Pulmonary artery endothelial cell (primary cell): ENCODE measurements around the gene RRAGC. TPM values are rescaled to one million over a fixed set of nuclear protein-coding genes. Genes with fewer than 3 reads are reported as not detected.
"Not testable (repeated sequence)": the region's sequence is repeated elsewhere in the genome, so short reads cannot be mapped to it uniquely, and the experiment has no call there.

ENCODE experiments used
- DNase-seq: peaks from one replicate; pipeline ENCODE4 v3.0.0-alpha.2; 2011; ENCODE audit warnings: low read depth, low spot score
- total RNA-seq: library from RNA; depleted of rRNA; stranded (reverse); fragments of >200 nt; gene quantifications from 2 replicates; pipeline ENCODE4 v1.2.3, GENCODE V29; 2014

Gene RRAGC
- total RNA-seq, 1 donor from 2014 or later = 17.1 TPM

DNA sequence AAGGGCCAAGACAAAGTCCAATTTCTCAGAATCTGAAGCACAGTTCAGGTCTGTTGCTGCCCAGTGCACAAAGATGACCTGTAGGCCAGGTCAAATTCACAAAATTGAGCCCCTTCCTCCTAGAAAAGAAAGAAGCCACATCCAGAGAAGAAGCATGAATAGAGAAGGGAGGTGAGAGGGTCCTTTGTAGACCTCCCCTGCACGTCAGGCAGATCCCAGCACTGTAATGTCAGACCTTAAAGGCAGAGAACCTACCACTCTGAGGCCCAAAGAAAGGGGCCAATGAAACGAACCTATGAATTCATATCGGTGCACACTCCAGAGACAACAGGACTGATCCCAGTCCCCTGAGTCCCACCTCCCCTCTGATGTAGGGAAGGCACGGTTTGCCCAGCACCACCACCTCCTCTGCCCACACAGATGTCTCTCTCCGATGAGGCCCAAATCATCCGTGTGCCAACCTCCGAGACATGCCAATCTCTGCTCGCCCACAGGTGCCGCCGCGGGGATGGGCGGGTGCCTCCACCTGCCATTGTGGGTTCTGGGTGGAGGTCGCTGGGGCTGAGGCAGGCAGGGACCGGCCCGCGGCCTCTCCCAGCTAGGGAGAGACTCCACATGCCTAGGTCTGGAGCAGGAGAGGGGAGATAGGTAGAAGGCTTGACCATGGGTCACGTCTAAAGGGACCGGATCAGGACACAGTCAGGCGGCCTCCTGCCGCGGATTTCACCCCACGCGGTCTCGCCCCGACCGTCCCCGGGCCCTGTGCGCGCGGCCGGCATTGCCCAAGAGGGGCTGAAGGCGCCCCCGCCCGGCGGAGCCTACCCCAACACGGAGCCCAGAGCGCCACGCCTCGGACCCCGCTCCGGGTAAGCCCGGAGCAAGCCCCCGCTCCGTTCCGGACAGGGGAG lies 42.1 kb downstream of the RRAGC start:
- DNase-seq = no peak

- no peak for DNase-seq
Observed at GRCh38 chr1:38815903-38816627, 43.5 kb downstream of the RRAGC start.

GRCh38 chr1:38814984-38815464 lies 44.5 kb downstream of the RRAGC start:
- DNase-seq = no peak

GRCh38 chr1:38814444-38814983 lies 45.1 kb downstream of the RRAGC start:
- no peak for DNase-seq

DNA sequence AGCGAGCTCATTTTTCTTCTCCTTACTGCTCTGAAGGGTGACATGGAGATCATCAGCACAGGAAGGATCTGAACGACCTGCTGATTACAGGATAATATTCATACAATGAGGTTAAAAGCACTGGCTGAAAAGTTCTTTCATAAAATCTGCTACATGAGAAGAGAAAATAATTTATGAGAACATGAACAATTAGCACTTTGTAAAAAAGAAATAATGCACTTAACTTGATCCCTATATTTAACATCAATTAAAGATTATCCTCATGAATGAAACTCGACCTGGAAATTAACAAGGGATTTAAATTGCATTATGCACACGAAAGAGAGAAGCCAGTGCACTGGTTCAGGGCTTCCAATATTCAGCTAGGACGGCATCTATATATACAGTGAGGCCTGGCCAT lies 46.6 kb downstream of the RRAGC start:
- DNase-seq = no peak

DNA sequence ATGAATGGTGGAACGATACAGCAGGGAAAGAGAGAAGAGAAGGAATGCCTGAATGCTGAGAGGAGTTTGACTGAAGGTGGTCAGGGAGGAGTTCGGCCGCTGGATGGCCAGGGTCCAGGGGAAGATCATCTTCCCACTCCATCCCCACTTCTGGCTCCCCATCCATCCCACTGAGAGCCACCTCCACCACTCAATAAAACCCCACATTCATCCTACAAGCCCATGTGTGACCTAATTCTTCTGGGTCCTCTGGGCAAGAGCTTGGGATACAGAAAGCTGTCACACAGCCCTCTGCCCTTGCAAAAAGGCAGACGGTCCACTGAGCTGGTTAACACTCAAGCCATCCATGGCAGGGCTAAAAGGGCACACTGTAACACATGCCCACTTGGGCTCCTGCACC lies 48.1 kb downstream of the RRAGC start:
- not testable (repeated sequence) for DNase-seq

DNA sequence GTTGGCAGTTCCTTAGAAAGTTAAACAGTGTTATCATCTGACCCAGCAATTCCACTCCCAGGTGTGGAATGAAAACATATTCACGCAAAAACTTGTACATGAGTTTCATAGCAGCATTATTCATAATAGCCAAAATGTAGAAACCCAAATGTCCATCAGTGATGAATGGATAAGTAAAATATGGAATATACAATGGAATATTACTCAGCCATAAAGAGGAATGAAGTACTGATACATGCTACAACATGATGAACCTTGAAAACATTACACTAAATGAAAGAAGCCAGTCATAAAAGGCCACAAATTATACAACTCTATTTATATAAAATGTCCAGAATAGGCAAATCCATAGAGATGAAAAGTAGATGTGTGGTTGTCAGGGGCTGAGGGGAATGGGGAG lies 53.5 kb downstream of the RRAGC start:
- no peak for DNase-seq

- no peak for DNase-seq
Observed at GRCh38 chr1:38805036-38805435, 54.5 kb downstream of the RRAGC start.

DNA sequence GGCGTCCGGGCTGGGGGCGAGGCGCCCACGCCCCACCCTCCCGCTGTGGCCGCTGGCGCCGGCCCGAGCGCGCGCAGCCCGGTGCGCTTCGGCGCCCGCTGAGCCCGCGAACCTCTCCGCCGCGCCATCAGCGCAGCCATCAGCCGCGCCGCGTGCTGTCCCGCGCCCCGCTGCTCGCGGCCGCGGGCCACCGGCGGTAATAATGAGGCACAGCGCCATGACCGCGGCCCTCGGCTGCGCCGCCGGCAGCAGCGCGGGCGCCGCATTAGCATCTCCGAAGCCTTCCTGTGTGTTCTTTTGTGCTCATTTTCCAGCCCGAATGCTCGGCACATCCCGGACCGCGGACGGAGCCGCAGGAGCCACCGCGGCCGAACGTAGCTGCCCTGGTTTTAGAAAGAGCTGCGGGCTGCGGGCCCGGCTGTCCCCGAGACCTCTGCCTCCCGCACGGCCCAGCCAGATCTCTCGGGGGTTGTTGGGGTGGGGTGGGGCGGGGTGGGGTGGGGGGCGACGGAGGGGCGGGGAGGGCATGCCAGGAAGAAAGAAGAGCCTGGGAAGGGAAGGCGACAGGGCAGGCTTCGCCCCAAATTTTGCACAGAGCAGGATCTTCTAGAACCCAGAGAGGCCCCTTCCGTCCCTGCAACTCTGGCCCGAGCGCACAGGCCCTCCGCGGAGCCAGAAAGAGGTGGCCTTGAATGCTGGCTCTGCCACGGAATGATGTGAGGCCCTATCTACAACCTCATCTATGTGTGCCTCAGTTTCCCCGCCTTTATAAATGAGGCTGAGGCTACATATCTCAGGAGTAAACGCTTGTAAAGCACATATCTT lies 55.3 kb downstream of the RRAGC start:
- no peak for DNase-seq

DNA sequence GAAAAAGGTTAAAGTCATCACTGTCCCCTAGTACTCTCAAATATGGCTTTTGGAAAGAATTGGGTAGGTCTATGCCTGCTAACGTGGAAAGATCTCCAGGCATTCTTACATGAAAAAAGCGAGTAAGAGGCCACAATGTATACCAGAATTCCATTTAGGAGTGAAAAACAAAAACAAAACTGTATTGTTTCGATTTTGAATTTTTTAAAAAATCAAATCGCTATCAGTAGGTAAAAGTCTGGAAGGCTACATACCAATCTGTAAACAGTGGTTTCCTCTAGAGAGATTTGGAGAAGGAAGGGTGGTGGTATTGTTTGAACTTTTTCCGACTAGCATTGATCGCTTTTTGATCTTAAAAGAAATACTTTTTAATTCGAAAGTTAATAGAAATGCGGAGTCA lies 55.9 kb downstream of the RRAGC start:
- no peak for DNase-seq

DNA sequence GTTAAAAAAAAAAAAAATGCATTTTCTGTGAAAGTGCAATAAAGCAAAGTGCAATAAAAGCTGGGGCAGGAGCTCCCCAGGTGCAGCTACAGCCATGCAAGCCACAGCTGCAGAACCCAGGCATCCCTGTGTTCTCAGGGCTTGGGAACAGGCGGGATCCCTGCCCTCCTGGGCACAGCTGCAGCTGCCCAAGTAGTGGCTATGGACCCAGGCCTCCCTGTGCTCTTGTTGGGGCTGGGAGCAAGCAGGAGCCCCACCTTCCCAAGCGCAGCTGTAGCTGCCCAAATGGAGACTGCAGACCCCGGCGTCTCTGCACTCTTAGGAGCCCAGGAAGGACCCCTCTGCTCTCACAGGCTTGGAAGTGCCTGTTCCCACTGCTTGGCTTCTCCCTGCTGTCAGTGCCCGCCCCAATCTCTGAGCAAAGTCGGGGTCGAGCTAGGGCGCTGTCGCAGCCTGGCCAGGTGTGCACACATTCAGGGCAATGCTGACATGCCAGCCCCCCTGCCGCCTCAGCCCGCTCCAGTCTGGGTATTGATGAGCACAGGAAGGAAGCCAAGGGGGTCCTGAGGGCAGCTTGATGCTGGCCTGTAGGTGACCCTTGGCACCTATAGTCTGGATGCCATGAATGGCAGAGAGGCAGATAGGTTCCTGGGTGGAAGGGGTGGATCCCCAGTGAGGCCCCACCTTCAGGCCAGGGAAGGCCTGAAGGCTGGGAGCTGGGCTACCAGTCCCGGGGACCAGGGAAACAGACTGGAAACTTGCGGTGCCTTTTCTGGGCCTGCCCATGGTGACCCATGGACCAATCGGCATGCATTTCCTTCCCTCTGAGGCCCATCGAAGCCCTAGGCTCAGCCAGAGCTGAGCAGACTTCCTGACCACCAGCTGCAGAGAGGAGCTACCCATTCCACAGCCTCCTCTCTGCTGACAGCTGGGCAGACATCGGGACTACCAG lies 58.6 kb downstream of the RRAGC start:
- no peak for DNase-seq

GRCh38 chr1:38793299-38793698 lies 66.3 kb downstream of the RRAGC start:
- DNase-seq = no peak

- DNase-seq = no peak
Observed at GRCh38 chr1:38791892-38792291, 67.7 kb downstream of the RRAGC start.

DNA sequence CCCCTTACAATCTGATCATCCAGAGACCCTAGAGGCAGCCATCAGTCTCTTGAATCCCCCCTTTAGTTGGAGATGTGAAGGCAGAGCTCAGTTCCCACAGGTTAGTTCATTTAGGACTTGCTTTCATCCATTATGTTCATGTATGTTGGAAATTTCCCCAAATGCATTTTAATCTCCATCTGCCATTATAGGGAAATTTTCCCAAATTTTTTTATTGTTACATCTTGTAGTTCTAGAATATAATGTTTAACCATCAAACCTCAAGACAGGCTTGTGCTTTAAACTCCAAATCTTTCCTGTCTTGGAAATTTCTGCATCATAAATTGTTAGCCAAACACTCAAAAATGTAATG lies 68.4 kb downstream of the RRAGC start:
- no peak for DNase-seq

DNA sequence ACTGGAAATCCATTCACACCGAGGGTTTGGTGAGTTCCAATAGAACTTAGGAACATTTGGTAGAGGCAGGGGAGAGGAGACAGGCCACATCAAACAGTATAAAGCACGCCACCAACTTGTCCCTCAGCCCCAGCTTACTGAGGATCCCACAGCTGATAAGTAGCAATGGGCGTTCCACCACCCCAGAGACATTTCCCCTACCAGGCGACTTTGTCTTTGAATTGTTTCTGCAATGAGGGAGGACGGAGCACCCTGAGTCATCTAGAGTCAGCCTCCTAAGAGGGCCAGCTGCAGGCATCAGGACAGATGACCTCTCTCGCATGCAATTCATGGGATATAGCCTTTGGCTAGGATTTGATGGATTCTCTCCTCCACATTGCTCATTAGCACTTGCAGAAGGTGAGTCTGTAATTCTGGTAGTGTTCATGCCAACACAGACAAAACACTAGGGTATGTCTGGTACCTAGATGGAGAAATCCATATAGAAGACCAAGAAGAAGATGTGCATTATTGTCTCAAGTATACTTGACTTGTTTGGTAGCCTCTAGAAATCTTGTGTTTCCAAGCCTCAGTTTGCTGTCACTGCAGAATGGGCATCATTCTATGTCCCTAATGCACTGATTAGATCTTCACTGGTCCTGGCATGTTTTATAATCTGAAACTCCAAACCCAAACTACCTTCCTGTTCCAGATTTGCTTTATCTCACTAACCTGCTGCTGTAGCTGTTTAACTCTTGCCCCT lies 69.0 kb downstream of the RRAGC start:
- DNase-seq = no peak

DNA sequence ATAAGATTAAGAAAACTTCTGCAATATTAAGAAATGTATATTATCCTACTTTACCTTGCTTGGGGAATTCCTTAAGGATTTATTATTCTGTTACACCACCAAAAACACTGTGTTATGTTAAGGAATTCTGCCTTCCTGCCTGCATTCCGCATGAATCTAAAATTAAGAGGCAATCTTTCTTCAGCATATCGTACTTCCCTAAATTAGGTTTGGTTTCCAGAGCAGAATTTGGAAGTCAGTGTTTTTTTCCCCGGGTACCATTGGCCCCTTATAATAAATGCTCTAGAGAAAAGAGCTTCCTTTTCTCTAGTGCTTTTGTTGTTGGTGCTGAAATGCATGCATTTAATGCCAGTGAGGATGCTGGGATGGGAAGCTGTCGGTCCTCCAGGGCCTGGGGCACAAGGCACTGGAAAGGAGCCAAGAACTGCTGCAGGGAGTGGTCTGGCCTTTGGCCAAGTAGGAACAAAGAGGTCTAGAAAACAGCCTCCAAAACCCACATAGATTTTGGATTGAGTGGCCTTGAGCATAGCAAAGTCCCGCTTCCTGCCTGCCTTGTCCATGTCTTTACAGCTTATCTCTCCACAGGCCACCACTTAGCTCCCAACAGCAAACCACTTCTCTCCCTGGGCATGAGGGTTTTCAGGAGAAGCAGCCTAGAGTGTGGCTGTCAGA lies 69.9 kb downstream of the RRAGC start:
- DNase-seq = no peak

GRCh38 chr1:38788341-38789336 lies 70.9 kb downstream of the RRAGC start:
- DNase-seq = no peak
